ENCODE data around the gene PNCK. TPM values are rescaled to one million over a fixed set of nuclear protein-coding genes. Genes with fewer than 3 reads are reported as not detected.

The PNCK gene
- total and polyA plus RNA-seq, 2 of the 13 experiments (the other 11 are each of a cell fraction or from before 2014, with no cell fraction given): 33.1 TPM; not detected in 1

- TF ChIP-seq ZNF446 (CRISPR knock-in tag; IDR thresholded peaks at IDR 0.05) (no peak), ZNF232 (CRISPR knock-in tag; IDR thresholded peaks at IDR 0.05; ENCODE audit: borderline replicate concordance) (peak; percentile 82; the same call in 1 of the 2 replicates), ZNF614 (CRISPR knock-in tag; IDR thresholded peaks at IDR 0.05; ENCODE audit: borderline replicate concordance) (peak; percentile 68; the same call in 1 of the 2 replicates), KDM3A (CRISPR knock-in tag; IDR thresholded peaks at IDR 0.05; ENCODE audit: low read depth) (peak; percentile 59; the same call in 1 of the 2 replicates), ZNF280B (CRISPR knock-in tag; IDR thresholded peaks at IDR 0.05; ENCODE audit: borderline replicate concordance) (no peak), MYC (CRISPR knock-in tag; IDR thresholded peaks at IDR 0.05; ENCODE audit: borderline replicate concordance) (peak; percentile 90), RORA (CRISPR knock-in tag; IDR thresholded peaks at IDR 0.05) (no peak), ZNF138 (CRISPR knock-in tag; IDR thresholded peaks at IDR 0.05; ENCODE audit: low read depth) (no peak), E2F2 (CRISPR knock-in tag; IDR thresholded peaks at IDR 0.05; ENCODE audit: borderline replicate concordance) (0 out of 2 replicates have a peak, but pooled peaks have one; percentile 45), ZNF660 (CRISPR knock-in tag; IDR thresholded peaks at IDR 0.05; ENCODE audit: borderline replicate concordance, low read depth) (no peak), CCDC6 (CRISPR knock-in tag; IDR thresholded peaks at IDR 0.05) (peak; percentile 74; the same call in 1 of the 2 replicates), ZNF121 (CRISPR knock-in tag; IDR thresholded peaks at IDR 0.05) (peak; percentile 60; the same call in 1 of the 2 replicates), ZNF350 (CRISPR knock-in tag; IDR thresholded peaks at IDR 0.05; ENCODE audit: borderline replicate concordance, low read depth) (0 out of 2 replicates have a peak, but pooled peaks have one; percentile 32), MED13 (CRISPR knock-in tag; IDR thresholded peaks at IDR 0.05) (peak; percentile 90; the same call in 1 of the 2 replicates), GABPB1 (CRISPR knock-in tag; IDR thresholded peaks at IDR 0.05) (peak; percentile 70; the same call in 1 of the 2 replicates), NR3C1 (CRISPR knock-in tag; IDR thresholded peaks at IDR 0.05) (no peak), ZFYVE20 (CRISPR knock-in tag; IDR thresholded peaks at IDR 0.05; ENCODE audit: borderline replicate concordance, low read depth) (no peak)
- TF ChIP-seq, protein P1, sequence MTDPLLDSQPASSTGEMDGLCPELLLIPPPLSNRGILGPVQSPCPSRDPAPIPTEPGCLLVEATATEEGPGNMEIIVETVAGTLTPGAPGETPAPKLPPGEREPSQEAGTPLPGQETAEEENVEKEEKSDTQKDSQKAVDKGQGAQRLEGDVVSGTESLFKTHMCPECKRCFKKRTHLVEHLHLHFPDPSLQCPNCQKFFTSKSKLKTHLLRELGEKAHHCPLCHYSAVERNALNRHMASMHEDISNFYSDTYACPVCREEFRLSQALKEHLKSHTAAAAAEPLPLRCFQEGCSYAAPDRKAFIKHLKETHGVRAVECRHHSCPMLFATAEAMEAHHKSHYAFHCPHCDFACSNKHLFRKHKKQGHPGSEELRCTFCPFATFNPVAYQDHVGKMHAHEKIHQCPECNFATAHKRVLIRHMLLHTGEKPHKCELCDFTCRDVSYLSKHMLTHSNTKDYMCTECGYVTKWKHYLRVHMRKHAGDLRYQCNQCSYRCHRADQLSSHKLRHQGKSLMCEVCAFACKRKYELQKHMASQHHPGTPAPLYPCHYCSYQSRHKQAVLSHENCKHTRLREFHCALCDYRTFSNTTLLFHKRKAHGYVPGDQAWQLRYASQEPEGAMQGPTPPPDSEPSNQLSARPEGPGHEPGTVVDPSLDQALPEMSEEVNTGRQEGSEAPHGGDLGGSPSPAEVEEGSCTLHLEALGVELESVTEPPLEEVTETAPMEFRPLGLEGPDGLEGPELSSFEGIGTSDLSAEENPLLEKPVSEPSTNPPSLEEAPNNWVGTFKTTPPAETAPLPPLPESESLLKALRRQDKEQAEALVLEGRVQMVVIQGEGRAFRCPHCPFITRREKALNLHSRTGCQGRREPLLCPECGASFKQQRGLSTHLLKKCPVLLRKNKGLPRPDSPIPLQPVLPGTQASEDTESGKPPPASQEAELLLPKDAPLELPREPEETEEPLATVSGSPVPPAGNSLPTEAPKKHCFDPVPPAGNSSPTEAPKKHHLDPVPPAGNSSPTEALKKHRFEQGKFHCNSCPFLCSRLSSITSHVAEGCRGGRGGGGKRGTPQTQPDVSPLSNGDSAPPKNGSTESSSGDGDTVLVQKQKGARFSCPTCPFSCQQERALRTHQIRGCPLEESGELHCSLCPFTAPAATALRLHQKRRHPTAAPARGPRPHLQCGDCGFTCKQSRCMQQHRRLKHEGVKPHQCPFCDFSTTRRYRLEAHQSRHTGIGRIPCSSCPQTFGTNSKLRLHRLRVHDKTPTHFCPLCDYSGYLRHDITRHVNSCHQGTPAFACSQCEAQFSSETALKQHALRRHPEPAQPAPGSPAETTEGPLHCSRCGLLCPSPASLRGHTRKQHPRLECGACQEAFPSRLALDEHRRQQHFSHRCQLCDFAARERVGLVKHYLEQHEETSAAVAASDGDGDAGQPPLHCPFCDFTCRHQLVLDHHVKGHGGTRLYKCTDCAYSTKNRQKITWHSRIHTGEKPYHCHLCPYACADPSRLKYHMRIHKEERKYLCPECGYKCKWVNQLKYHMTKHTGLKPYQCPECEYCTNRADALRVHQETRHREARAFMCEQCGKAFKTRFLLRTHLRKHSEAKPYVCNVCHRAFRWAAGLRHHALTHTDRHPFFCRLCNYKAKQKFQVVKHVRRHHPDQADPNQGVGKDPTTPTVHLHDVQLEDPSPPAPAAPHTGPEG (CRISPR knock-in tag; IDR thresholded peaks at IDR 0.05): peak; percentile 44; the same call in 1 of the 2 replicates
- TF ChIP-seq, protein P2, sequence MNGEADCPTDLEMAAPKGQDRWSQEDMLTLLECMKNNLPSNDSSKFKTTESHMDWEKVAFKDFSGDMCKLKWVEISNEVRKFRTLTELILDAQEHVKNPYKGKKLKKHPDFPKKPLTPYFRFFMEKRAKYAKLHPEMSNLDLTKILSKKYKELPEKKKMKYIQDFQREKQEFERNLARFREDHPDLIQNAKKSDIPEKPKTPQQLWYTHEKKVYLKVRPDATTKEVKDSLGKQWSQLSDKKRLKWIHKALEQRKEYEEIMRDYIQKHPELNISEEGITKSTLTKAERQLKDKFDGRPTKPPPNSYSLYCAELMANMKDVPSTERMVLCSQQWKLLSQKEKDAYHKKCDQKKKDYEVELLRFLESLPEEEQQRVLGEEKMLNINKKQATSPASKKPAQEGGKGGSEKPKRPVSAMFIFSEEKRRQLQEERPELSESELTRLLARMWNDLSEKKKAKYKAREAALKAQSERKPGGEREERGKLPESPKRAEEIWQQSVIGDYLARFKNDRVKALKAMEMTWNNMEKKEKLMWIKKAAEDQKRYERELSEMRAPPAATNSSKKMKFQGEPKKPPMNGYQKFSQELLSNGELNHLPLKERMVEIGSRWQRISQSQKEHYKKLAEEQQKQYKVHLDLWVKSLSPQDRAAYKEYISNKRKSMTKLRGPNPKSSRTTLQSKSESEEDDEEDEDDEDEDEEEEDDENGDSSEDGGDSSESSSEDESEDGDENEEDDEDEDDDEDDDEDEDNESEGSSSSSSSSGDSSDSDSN (CRISPR knock-in tag; IDR thresholded peaks at IDR 0.05): peak; percentile 97
Measured at GRCh38 chrX:153627675-153628111, 45.9 kb downstream of the PNCK start (continued).

Measured in HepG2 (cell line).